NK-92 (cell line): Measurements from ENCODE around the gene SLC5A9.
"Not testable (repeated sequence)": the region's sequence is repeated elsewhere in the genome, so short reads cannot be mapped to it uniquely, and the experiment has no call there.

Source experiments
- DNase-seq: peaks from one replicate; lab custom pipeline; 2025; ENCODE audit not compliant: unreplicated experiment; lab: John Stamatoyannopoulos, UW

Gene SLC5A9

DNA sequence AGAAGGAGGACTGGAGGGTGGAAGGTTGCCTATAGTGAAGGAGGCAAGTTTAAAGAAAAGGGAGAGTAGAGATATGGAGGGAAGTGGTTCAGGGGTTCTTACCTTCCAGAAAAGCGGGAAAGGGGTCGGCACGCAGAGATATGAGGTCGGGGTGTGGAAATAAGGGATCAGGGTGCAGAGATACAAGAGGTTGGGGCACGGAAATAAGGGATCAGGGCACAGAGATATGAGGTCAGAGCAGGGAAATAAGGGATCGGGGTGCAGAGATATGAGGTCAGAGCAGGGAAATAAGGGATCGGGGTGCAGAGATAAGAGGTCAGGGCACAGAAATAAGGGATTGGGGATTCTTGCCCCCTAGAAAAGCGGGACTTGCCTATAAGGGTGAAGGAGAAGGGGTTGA lies 9.1 kb upstream of the SLC5A9 start:
- DNase-seq: not testable (repeated sequence)

DNA sequence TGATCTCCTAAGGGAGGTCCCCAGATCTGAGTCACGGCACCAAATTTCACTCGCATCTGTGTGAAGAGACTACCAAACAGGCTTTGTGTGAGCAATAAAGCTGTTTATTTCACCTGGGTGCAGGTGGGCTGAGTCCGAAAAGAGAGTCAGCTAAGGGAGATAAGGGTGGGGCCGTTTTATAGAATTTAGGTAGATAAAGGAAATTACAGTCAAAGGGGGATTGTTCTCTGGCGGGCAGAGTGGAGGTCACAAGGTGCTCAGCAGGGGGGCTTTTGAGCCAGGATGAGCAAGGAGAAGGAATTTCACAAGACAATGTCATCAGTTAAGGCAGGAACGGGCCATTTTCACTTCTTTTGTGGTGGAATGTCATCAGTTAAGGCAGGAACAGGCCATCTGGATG lies 8.2 kb upstream of the SLC5A9 start:
- DNase-seq: not testable (repeated sequence)

DNA sequence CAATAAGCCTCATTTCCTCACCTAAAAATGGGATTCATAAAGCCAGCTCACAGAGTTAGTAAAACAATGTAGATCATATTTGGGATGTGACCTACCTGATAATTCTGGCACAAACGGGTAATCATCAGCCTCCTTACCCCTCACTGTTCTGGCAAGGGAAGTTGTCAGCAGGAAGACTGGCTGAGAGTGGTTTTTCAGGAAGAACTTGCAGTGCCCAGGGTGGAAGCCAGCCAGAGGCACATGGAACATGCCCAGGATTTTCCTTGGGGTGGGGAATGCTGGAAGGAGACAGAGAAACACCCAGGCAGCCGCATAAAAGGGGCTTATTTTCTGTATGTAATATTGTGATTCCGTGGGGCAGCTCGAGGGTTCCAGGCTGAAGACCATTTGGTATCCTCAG lies 7.7 kb upstream of the SLC5A9 start:
- DNase-seq: no peak

DNA sequence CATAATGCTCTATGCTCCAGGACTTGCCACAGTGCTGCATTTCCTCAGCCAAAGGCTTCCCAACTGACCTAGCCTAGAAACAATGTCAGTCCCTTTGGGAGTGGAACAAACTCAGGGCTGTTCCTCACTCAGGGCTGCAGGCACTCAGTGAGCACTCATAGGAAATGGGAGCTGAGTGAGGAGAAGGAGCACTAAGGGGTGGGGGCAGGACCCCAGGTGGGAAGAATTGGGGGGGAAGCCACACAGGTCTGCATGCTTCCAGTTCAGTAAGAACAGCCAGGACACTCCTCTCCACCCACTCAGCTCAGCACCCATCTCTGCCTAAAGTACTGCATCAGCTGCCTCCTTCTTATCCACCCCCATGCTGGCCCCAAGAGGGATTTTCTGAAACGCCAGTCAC lies 7.3 kb upstream of the SLC5A9 start:
- no peak for DNase-seq

DNA sequence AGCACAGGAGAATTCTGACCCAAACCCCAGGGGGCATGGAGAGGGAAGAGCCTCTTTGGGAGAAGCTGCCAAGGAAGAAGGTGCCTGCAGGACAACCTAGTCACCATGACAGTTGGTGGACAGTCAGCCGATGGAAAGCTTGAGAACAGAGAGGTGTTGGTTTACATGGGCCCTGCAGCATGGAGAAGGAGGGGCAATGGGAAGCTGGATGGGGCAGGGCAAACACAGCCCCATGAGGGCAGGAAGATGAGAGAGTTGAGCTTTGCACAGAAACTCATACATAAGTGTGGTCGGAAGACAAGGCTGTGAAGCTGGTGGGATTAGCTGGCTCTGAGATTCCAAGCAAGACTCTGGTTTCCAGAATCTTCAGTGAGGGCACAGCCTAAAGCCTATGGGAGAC lies 6.6 kb upstream of the SLC5A9 start:
- no peak for DNase-seq

DNA sequence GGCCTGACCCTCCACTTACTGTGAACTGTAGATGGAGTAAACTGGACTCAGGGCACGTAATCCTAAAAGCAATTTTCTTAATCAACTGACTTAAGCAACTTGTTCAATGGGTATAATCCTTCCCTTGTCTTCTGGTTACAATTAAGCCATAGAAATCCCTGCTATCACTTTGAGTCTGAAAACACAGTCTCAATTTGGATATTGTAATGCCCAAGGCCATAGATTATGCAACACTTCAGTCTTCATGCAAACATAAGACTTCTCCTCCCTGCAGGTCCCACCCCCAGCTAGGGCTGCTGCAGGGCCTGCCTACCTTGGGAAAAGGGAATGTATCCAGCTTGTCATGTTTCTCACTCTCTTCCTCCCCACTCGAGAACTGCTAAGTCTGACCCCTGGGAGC lies 6.2 kb upstream of the SLC5A9 start:
- no peak for DNase-seq

DNA sequence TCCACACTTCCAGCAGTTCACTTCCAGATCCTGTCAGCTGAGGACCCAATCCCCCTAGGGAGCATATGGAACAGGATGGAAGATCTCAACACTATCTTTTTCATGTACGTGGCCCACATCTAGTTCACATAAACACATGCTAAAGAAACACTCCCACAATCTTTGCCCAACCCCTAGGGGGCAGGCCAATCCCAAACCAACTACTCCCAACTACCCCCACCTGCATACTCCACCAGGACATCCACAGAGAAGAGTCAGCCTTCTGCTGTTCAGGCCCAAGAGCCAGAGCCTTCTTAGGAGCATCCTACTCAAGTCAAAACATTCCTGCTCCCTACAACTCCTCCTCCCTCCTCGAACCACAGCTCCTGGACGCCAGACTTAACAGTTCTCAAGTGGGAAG lies 5.6 kb upstream of the SLC5A9 start:
- DNase-seq: no peak

DNA sequence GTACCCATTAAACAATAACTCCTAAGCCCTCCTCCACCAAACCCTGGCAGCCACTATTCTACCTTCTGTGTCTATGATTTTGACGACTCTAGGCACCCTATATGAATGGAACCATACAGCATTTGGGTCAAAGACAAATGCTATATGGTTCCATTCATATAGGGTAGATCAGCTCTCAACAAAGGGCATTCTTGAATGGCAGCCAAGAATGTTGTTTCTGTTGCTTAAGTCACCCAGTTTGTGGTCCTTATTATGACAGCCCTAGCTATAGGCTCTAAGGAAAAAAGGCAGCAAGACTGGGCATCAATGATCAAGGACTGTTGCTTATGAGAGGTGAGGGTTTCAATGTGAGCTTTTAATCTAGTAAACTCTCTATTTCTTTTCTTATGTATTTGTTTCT lies 4.7 kb upstream of the SLC5A9 start:
- DNase-seq: no peak

DNA sequence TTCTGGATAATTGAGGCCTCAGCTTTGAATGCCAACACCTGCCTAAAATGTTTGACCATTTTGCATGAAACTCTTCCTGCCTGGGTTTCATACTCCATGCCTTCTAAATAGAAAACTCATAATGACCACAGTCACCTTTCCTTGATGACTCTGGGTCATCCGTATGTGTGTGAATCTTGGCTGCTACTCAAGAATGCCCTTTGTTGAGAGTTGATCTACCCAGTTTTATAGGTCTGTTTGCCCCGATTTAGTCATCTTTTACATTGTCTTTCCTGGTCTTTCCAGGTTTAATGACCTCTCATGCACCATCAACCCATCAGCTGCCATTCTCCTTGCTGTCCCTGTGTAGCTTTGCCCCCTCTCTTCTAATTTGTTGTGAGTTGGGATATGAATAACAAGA lies 2.7 kb upstream of the SLC5A9 start:
- DNase-seq: no peak

DNA sequence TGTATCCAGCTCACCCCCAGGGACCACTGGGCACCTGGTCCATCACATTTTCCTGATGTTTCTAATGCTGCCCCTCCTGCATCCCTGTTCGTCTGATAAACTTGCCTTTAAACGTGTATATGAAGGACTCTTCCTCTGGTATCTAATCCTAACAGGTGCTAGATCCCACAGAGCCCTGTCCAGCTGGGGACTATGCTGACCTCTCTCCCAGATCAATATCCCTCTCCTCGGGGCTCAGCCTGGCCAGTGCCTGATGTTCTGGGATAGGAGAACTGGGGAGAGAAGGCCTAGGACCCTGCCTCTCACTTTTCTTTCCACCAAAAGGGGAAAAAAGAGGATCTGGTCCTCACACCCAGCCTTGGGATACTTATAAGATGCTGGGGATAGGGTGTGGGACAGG lies 1.4 kb upstream of the SLC5A9 start:
- DNase-seq: no peak

DNA sequence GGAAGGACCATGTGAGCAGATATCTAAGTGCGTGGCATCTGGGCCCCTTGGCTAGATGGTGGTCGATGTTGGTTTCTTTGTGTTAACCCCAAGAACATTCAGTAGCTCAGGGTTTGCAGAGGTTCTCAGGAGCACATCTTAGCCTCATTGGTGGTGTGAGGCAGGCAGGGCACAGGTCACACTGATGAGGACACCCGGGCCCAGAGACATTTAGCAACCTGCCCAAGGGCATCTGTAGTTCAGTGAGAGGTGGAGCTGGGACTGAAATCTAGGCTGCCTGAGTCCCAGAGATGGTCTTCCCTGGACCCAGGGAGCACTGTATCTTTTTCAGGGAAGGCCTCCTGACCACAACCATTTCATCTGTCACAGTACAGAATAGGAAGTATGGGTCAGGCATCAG lies 859 bp upstream of the SLC5A9 start:
- no peak for DNase-seq

DNA sequence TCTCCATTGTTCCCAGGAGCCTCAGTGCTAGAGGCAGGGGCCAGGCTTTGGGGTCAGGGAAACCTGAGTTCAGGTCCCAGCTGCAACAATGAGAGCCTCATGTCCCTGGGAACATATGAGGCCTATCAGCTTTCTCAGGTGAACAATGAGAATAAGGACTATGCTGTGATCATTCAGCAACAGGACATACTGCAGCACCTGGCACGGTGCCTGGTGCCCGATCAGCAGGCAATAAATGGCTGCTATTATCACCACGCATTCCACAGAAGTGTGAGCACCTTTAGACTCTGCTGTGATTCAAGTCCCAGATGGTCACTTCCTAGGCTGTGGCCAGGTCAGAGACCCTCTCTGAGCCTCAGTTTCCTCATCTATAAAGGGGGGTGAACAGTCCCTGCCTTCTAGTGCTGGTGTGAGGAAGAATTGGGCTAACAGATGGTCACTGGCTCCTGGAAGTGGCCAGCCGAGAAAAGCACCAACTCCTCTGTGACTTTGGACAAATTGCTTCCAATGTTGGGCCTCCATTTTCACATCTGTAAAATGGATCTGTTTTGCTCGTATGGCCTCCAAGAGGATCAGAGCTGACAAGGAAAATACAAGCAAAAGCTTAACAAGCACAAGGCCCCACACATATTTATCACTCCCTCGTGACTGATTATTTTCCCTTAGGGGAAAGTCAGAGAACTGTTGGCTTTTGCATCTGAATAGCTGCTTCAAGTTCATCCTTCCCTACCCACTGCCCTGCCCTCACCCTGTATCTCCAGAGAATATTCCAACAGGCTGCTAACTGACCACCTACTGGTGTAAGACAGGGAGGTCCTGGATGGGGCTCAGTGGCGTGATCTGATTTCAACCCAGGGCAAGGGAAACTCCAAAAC lies 1.1 kb downstream of the SLC5A9 start:
- DNase-seq: no peak

DNA sequence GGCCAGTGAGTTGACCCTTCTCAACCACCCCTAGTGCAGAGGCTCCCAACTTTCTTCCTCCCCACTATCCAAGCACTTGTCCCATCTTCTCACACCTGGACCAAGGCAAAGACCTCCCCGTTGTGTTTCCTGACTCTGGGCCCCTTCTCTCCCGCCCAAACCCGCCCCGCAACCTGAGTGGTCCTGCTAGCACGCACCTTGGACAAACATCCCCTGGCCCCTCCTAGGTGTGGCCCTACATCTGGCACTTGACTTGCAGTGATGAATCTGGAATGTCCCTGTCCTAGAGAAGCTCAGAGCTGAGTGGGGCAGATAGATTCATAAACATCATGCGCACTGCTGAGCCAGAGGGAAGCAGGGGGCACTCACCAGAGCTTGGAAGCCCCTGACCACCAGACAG lies 2.3 kb downstream of the SLC5A9 start:
- no peak for DNase-seq

DNA sequence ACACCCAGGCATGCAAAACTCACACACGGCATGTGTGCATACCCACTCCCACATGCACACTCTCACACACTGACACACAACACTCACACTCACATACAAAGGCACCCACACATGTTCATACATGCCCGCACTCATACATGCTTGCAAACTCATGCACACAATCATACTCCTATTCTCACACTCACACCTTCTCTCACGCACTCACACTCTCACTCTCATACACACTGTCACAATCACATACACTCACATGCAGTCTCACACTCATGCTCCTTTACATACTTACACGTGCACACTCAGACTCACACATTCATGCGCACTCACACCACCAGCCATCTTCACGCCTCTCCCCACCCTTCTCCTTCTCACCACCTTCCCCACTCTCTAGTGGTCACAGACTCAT lies 3.1 kb downstream of the SLC5A9 start:
- no peak for DNase-seq

DNA sequence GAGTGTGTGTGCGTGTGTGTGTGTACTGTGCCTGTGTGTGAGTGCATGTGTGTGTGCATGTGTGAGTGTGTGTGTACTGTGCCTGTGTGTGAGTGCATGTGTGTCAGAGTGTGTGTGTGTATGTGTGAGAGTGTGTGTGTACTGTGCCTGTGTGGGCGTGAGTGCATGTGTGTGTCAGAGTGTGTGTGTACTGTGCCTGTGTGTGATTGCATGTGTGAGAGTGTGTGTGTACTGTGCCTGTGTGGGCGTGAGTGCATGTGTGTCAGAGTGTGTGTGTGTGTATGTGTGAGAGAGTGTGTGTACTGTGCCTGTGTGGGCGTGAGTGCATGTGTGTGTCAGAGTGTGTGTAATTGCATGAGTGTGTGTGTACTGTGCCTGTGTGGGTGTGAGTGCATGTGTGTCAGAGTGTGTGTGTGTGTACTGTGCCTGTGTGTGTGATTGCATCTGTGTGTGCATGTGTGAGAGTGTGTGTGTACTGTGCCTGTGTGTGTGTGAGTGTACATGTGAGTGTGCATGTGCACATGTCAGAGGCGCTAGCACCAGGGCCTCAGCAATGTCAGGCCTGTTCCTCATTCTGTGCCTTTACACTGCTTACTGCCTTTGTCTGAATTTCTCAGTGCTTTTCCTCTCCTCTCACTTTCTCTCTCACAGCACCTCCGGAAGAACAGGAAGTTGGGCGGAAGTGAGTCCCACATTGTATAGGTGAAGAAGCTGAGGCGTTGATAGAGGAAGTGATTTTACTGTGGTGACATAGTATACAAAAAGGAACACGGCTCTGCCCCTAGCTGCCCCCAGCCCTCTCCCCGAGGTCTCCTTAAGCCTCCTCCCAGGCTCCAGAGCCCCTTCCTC lies 4.9 kb downstream of the SLC5A9 start:
- no peak for DNase-seq

DNA sequence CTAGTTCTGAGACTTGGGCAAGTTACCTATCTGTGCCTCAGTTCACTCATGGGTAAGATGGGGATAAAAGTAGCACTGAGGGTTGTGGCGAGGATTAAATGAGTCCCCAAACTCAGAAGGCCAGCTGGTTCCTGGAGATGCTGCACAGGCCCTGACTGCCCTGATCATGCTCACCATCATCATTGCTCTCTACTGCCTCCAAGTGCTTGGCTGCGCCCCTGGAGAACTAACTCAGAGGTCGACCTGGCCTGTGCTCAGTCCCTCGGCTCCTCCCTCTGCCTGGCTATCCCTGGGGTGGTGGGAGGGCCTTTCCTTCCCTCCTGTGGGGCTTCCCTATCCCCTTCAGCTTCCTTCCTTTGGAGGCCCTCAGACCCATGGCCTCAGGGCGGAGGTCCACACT lies 5.6 kb downstream of the SLC5A9 start:
- DNase-seq: no peak

DNA sequence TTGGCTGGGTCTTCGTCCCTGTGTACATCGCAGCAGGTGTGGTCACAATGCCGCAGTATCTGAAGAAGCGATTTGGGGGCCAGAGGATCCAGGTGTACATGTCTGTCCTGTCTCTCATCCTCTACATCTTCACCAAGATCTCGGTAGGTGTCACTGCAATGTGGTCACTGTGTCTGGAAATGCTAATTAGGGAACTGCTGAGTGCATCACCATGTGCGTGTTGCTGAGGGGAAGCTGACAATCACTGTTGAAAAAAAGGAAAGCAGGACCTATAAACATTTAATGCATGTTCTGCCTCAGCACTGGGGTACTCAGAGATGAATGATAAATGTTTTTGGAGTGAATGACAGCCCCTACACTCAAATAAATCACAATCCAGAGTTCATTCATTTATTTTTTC lies 6.8 kb downstream of the SLC5A9 start:
- DNase-seq: no peak

DNA sequence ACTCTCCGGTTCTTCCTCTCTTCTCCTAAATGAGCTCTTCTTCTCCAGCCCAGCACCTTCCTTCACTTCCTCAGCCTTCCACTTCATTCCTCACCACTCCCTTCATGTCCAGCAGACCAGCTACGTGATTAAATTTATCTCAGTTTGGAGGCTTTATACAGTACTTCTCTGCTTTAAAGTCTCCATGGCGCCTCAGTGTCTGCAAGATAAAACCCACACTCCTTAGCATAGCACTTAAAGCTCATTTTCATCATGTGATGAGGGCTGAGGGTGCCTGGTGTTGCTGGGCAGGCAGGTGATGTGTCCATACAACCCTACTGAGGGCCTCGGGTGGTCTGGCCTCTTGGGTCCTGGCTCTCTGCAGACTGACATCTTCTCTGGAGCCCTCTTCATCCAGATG lies 7.7 kb downstream of the SLC5A9 start:
- no peak for DNase-seq

DNA sequence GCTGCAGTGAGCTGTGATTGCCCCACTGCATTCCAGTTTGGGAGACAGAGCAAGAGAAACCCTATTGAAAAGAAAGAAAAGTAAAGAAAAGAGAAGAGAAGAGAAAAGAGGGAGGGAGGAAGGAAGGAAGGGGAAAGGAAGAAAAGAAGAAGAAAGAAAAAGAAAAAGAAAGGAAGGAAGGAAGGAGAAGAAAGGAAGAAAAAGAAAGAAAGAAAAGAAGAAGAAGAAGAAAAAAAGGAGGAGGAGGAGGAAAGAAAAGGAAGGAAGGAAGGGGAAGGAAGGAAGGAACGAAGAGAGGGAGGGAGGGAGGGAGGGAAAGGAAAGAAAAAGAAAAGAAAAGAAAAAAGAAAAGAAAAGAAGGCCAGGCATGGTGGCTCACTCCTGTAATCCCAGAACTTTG lies 10.2 kb downstream of the SLC5A9 start:
- no peak for DNase-seq

DNA sequence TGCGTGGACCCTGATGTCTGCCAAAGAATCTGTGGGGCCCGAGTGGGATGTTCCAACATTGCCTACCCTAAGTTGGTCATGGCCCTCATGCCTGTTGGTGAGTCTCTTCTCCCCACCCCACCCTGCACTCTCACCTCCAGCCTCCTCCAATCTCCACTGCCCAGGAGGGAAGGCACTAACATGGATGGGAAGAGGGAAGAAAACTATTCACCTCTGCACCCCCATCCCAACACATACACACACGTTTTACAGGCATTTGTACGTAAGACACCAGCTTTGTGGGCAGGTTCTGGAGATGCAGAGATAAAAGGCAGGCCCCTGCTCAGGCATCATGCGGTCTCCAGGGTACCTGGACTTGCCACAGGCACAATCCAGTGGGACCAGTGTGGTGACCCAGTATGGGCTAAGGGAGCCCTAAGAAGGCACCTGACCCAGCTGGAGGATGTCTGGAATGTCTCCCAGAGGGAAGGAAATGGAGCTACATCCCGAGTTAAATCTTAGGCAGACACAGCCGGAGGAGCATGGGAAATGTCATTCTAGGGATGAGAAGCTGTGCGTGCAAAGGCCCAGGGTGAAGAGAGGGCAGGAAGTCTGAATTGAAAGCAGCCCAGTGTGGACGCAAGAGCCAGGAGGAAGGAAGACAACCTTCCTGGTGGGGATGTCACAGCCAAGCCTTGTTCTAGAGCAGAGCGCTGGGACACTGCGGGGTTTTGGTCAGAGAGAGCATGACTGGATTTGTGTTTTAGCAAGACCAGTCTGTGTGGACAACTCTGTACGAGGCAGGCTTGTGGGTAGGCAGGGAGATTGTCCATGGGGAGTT lies 11.4 kb downstream of the SLC5A9 start:
- DNase-seq: no peak

DNA sequence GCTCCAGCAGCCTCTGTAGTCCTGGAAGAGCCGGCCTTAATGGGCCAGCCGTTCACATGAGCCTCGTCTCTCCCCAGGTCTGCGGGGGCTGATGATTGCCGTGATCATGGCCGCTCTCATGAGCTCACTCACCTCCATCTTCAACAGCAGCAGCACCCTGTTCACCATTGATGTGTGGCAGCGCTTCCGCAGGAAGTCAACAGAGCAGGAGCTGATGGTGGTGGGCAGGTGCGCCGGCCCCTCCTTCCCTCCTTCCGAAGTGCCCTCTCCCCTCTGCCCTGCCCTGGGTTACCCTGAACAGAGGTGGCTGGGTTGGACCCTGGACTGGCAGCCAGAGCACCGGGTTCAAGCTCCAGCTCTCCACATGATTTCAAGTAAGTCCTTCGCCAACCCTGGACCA lies 13.1 kb downstream of the SLC5A9 start:
- no peak for DNase-seq
